Kidney (tissue), 14 donors: ENCODE results near the gene CD44. TPM values are rescaled to one million over a fixed set of nuclear protein-coding genes. Genes with fewer than 3 reads are reported as not detected.

Experiments
- DNase-seq, 5 donors: peaks; one replicate each; pipeline ENCODE4 v3.0.0-alpha.2; 2013 to 2020
- FAIRE-seq: peaks from 2 replicates; lab custom pipeline; 2012; peaks lifted over from hg19 to GRCh38; lab: Jason Lieb, UNC
- H3K27ac ChIP-seq, 2 donors: one replicate each; pipeline ENCODE4 v1.7.0; 2013; ENCODE audit warnings: low read depth in 2 of 2, low read length in 2 of 2, inconsistent platforms in 1 of 2
- H3K27me3 ChIP-seq: one replicate; pipeline ENCODE4 v1.7.1; 2013; ENCODE audit warnings: low read length, inconsistent platforms; ENCODE audit not compliant: control insufficient read depth, insufficient read depth
- H3K36me3 ChIP-seq, 3 donors: one replicate each; pipeline versions ENCODE4 v1.7.0 to v1.7.1; 2013; ENCODE audit warnings: low read length in 3 of 3, control low read depth in 1 of 3, inconsistent platforms in 1 of 3; ENCODE audit not compliant: insufficient read depth in 3 of 3, control insufficient read depth in 2 of 3
- H3K4me1 ChIP-seq, 3 donors: one replicate each; pipeline versions ENCODE4 v1.7.0 to v1.7.1; 2013; ENCODE audit warnings: low read length in 3 of 3, inconsistent platforms in 1 of 3, low read depth in 1 of 3; ENCODE audit not compliant: control insufficient read depth in 2 of 3, insufficient read depth in 2 of 3
- H3K4me3 ChIP-seq, 3 donors: one replicate each; pipeline versions ENCODE4 v1.7.0 to v1.8.1; 2013; ENCODE audit warnings: low read length in 3 of 3, control low read depth in 1 of 3, inconsistent platforms in 1 of 3
- H3K9ac ChIP-seq, 3 donors: one replicate each; pipeline versions ENCODE4 v1.7.0 to v1.7.1; 2013; ENCODE audit warnings: low read length in 3 of 3, control low read depth in 1 of 3, inconsistent platforms in 1 of 3
- H3K9me3 ChIP-seq, 3 donors: one replicate each; pipeline versions ENCODE4 v1.7.0 to v1.7.1; 2013; ENCODE audit warnings: low read length in 3 of 3, control low read depth in 1 of 3, inconsistent platforms in 1 of 3; ENCODE audit not compliant: control insufficient read depth in 2 of 3, insufficient read depth in 1 of 3
- intact Hi-C: fragments of 100-400 bp; cut with DNase I; formaldehyde crosslinking; loops from one replicate; pipeline ENCODE4 v1.11.1; 2022
- polyA plus RNA-seq: library from polyadenylated mRNA; stranded (reverse); fragments of 350-450 nt; fragmentation: Illumina TruSeq; extraction: RNeasy Lipid Tissue Mini Kit (QIAGEN cat#74804); gene quantifications from one replicate; pipeline ENCODE4 v1.2.3, GENCODE V29; 2014; ENCODE audit warnings: low read depth, low replicate concordance; ENCODE audit not compliant: insufficient read depth
- total RNA-seq: library from RNA; stranded (reverse); fragmentation: NEBNext Ultra II Directional; extraction: Animal tissue kit (Norgen Biotek cat#: 25700); gene quantifications from one replicate; pipeline ENCODE4 v1.2.1, GENCODE V29; 2021
- TF ChIP-seq, protein P1 (sequence below): IDR thresholded peaks from 3 replicates; pipeline ENCODE4 v1.5.1; 2012; ENCODE audit warnings: mild to moderate bottlenecking, moderate library complexity, borderline replicate concordance; ENCODE audit not compliant: insufficient read depth; ENCODE audit errors: extremely low read depth
- donor health status: control.
- donor health status: control.
- donor health status: control.
- donor health status: control.
- donor health status: control.
- donor health status: DM: yes; HTN: yes; CAD: no.
- donor health status: Normal renal cell carcinoma (clear cell type).

Gene CD44
- total and polyA plus RNA-seq, 2 donors from 2014 or later: 13.8 to 235 TPM

DNA sequence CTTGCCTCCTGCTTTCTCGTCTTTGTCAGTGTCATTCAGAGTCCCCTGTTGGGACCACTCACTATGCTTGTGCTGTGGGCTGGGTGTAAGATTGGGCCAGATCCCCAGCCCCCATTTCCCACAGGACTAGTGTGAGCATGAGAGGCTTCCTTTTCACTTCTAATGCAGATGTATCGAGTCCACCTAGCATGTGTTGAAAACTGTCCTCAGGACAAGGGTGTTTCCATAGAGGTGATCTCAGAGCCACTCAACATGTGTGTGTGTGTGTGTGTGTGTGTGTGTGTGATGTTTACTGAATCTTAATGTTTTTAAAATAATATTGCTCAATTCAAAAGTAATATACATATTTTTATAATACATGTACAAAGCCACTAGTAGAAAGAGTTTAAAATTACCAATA, 11.4 kb upstream of the CD44 start:
- no peaks in the 10 kb centered on the region for H3K9me3 ChIP-seq
- no peak overlapping the region for H3K4me3 ChIP-seq
- H3K4me1 ChIP-seq: no peaks in the 10 kb centered on the region
- no peaks in the 10 kb centered on the region for H3K27me3 ChIP-seq
- DNase-seq (no peak), FAIRE-seq (no peak)
- no peaks in the 10 kb centered on the region for H3K36me3 ChIP-seq
- H3K9ac ChIP-seq: no peak overlapping the region
- TF ChIP-seq, protein P1, sequence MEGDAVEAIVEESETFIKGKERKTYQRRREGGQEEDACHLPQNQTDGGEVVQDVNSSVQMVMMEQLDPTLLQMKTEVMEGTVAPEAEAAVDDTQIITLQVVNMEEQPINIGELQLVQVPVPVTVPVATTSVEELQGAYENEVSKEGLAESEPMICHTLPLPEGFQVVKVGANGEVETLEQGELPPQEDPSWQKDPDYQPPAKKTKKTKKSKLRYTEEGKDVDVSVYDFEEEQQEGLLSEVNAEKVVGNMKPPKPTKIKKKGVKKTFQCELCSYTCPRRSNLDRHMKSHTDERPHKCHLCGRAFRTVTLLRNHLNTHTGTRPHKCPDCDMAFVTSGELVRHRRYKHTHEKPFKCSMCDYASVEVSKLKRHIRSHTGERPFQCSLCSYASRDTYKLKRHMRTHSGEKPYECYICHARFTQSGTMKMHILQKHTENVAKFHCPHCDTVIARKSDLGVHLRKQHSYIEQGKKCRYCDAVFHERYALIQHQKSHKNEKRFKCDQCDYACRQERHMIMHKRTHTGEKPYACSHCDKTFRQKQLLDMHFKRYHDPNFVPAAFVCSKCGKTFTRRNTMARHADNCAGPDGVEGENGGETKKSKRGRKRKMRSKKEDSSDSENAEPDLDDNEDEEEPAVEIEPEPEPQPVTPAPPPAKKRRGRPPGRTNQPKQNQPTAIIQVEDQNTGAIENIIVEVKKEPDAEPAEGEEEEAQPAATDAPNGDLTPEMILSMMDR: no peak
- intact Hi-C loops: no loop called here
- H3K27ac ChIP-seq: no peak overlapping the region

DNA sequence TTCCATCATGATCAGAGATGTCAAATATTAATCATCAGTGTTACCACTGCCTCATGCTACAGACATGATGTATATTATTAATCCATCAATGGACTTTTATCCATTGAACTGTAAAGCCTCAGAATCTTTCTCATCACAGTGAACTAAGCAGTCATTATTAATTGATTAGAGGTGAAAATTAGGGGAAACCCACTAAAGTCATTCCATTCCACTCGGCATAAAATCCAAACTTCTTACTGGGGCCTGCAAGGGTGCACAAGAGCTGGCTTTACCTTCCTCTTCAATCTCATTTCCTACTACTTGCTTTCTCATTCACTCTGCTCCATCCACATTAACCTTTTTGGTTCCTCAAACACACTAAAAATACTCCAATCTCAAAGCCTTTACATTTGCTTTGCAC, 7.9 kb upstream of the CD44 start:
- no peak for FAIRE-seq
- intact Hi-C loops: no loop called here

DNA sequence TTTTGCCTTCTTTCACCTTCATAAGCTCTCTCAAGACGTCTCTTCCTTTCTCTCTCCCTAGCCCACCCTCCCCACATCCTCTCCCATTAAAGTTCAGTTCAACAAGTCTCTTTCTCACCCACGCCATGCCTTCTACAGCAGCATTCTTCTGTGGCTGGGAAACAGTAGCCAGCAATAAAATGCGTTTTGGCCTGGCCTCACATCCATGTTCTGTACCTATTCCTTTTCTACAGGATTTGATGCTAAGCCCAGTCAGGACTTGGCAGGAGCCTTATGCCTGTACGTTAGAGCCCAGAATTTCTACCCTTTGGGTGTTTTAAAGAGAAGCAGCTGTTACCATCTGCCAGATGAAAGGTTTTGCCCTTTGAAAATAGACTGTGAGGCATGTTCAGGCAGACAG, 7.1 kb upstream of the CD44 start:
- Histone ChIP-seq H3K9ac (no peak overlapping the region), H3K27ac (no peak overlapping the region), H3K4me3 (no peak overlapping the region), H3K36me3 (no peaks in the 10 kb centered on the region), H3K9me3 (no peaks in the 10 kb centered on the region), H3K27me3 (no peaks in the 10 kb centered on the region), H3K4me1 (no peaks in the 10 kb centered on the region)
- intact Hi-C loops: no loop called here
- no peak for FAIRE-seq
- TF ChIP-seq, protein P1: no peak
- DNase-seq: no peak

More for the DNA sequence above, 7.9 kb upstream of the CD44 start:
- Histone ChIP-seq H3K9me3 (no peaks in the 10 kb centered on the region), H3K27me3 (no peaks in the 10 kb centered on the region), H3K4me1 (no peaks in the 10 kb centered on the region), H3K4me3 (no peak overlapping the region), H3K9ac (no peak overlapping the region), H3K27ac (no peak overlapping the region), H3K36me3 (no peaks in the 10 kb centered on the region)
- TF ChIP-seq, protein P1: no peak
- DNase-seq: no peak

DNA sequence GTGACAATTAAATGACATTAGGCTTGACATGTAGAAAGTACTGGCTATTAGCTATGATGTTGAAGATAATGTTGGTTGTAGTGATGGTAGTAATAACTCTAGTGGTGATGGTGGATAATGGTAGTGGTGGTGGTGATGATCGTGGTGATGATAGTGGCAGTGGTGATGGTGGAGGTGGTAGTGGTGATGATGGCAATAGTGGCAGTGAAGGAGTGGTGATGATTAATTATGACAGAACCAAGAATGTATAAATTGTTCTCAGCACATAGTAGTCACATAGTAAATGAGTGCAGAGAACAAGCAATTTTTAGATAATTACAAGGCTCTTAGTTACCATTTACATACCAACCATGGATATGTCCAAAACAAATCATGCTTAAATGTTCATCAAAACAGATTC, 5.3 kb upstream of the CD44 start:
- TF ChIP-seq, protein P1: no peak
- Histone ChIP-seq H3K4me3 (no peak overlapping the region), H3K9ac (no peak overlapping the region), H3K4me1 (no peaks in the 10 kb centered on the region), H3K36me3 (no peaks in the 10 kb centered on the region), H3K9me3 (no peaks in the 10 kb centered on the region), H3K27ac (no peak overlapping the region), H3K27me3 (peaks cover 2% of the 10 kb centered on the region)
- intact Hi-C loops: no loop called here
- FAIRE-seq: no peak
- DNase-seq: no peak
